Gastroesophageal sphincter (tissue), 3 donors: ENCODE measurements around the gene KL.

Experiments
- POLR2A ChIP-seq, 2 donors: fragments of 450-650 bp; IDR thresholded peaks; one replicate each; pipeline ENCODE4 v1.6.1; 2017; ENCODE audit warnings: antibody characterized with exemption in 2 of 2, mild to moderate bottlenecking in 2 of 2, moderate library complexity in 1 of 2
- POLR2AphosphoS5 ChIP-seq: sonication (generic); formaldehyde crosslinking; IDR thresholded peaks from one replicate; pipeline ENCODE4 v1.6.1; 2017; ENCODE audit warnings: antibody characterized with exemption
- TF ChIP-seq, protein P1 (sequence below), 4 experiments: fragments of 200-600 bp in 2 of 4; fragments of 450-650 bp in 2 of 4; sonication (generic) in 1 of 4; IDR thresholded peaks; one replicate each; pipeline ENCODE4 v1.5.1; 2017 to 2019; ENCODE audit warnings: antibody characterized with exemption in 4 of 4, mild to moderate bottlenecking in 2 of 4, moderate library complexity in 2 of 4

DNA sequence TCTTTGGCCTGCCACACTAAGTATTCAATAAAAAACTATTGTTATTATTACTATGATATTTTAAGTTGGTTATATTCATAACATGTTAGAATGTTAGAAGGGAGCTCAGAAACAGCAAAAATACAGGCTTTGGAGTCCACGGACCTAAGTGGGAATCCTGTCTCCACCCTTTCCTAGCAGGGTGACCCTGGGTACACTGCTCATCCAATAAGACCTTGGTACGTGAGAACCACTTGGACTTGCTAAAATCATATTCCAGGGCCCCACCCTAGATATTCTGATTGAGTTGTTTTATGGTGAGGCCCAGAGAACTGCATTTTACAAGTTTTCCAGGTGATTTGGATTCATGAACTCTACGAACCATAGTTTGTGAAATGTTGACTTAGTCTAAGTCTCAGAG lies 47.4 kb upstream of the KL start:
- TF ChIP-seq, protein P1, sequence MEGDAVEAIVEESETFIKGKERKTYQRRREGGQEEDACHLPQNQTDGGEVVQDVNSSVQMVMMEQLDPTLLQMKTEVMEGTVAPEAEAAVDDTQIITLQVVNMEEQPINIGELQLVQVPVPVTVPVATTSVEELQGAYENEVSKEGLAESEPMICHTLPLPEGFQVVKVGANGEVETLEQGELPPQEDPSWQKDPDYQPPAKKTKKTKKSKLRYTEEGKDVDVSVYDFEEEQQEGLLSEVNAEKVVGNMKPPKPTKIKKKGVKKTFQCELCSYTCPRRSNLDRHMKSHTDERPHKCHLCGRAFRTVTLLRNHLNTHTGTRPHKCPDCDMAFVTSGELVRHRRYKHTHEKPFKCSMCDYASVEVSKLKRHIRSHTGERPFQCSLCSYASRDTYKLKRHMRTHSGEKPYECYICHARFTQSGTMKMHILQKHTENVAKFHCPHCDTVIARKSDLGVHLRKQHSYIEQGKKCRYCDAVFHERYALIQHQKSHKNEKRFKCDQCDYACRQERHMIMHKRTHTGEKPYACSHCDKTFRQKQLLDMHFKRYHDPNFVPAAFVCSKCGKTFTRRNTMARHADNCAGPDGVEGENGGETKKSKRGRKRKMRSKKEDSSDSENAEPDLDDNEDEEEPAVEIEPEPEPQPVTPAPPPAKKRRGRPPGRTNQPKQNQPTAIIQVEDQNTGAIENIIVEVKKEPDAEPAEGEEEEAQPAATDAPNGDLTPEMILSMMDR (IDR thresholded peaks at IDR 0.05), result no peak
- TF ChIP-seq POLR2A (IDR thresholded peaks at IDR 0.05) (no peak), POLR2AphosphoS5 (no peak)
